GM13977 (cell line): ENCODE results near the gene TMC6.

ENCODE experiments used
- DNase-seq: peaks from one replicate; pipeline ENCODE4 v3.0.0; 2012; ENCODE audit warnings: low spot score
- CTCF ChIP-seq: IDR thresholded peaks from 2 replicates; pipeline ENCODE4 v1.5.1; 2012; ENCODE audit warnings: mild to moderate bottlenecking, control low read depth; ENCODE audit not compliant: insufficient read depth; ENCODE audit errors: extremely low read depth, missing control alignments
- in situ Hi-C: fragments of 300-500 bp; cut with MboI; formaldehyde crosslinking; loops from one replicate; pipeline ENCODE4 v1.12.0; 2022; ENCODE audit warnings: low sequenced_read_pairs, low pct_unique_long_range_greater_than_20kb, mixed read lengths, inconsistent platforms; ENCODE audit not compliant: unreplicated experiment

TMC6 gene

GRCh38 chr17:78106211-78106610 lies 22.3 kb downstream of the TMC6 start:
- no peak for TF ChIP-seq CTCF
- in situ Hi-C loops: no loop called here

DNA sequence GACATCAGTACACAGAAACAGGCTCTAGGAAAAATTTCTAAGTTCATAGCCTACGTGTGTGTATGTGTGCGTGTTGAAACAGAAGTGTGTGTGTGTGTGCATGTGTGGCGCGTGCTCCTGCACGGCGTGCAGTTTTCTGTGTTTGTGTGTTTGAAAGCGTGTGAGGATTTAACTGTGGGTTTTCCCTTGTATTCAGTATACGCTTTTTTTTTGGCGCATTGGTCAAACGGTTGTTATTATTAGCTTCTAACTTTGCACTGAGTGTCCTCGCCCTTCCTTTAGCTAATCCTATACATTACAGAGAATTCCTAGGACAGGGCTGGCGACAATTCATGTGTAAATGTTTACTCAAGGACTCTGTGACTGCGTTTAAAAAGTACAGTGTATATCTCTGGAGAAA lies 23.0 kb downstream of the TMC6 start:
- no peak for TF ChIP-seq CTCF
- no peak for DNase-seq
- in situ Hi-C loops: no loop called here

More at GRCh38 chr17:78106211-78106610, 22.3 kb downstream of the TMC6 start:
- DNase-seq: no peak

DNA sequence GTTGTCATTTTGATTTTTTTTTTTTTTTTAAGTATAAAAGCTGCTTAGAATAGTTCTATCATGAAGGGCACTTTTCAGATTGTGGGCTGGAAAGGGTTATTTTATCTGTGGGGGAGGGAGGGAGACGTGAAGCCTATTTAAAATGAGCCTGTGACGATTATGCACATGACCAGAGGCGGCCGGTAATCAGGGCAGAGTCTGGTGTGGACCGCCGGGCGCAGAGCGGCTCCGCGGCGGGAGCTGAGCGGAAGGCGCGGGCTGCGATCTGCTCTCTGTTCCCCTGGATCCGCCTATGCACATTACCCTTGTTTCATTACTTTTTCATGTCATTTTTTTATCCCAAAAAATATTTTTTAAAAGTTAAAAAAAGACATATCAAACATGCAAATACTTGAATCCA lies 23.5 kb downstream of the TMC6 start:
- no peak for DNase-seq
- TF ChIP-seq CTCF: no peak
- in situ Hi-C loops: no loop called here

GRCh38 chr17:78104540-78104941 lies 24.0 kb downstream of the TMC6 start:
- no peak for TF ChIP-seq CTCF
- no peak for DNase-seq
- in situ Hi-C loops: no loop called here

DNA sequence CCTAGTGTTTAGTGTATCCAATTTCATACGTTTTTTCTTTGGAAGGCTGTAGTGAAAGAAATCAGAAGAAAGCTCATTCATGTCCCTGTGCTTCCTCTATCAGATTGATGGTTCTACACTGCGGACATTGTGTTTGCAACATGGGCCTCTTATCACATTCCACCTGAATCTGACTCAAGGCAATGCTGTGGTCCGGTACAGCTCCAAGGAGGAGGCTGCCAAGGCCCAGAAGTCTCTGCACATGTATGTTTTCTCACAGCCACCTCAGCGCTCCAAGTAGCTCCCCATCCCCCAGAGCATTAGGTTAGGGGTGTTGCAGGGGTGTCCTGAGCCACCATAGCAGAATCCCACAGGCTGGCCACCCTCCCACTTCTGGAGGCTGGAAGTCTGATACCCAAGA lies 25.2 kb downstream of the TMC6 start:
- TF ChIP-seq CTCF: no peak
- in situ Hi-C loops: no loop called here
- DNase-seq: no peak

GRCh38 chr17:78101542-78101941 lies 27.0 kb downstream of the TMC6 start:
- TF ChIP-seq CTCF: no peak
- in situ Hi-C loops: no loop called here
- no peak for DNase-seq

DNA sequence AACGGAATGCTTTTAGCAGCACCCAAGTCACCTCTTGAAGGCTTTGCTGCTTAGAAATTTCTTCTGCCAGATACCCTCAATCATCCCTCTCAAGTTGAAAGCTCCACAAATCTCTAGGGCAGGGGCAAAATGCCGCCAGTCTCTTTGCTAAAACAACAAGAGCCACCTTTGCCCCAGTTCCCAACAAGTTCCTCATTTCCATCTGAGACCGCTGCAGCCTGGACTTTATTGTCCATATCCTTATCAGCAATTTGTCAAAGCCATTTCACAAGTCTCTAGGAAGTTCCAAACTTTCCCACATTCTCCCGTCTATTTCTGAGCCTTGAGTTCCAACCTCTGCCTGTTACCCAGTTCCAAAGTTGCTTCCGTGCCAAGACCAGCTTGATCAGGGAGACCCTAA lies 27.4 kb downstream of the TMC6 start:
- DNase-seq: no peak
- in situ Hi-C loops: no loop called here
- no peak for TF ChIP-seq CTCF
